ENCODE measurements around the gene SH3BGR.
"Not testable (repeated sequence)": the region's sequence is repeated elsewhere in the genome, so short reads cannot be mapped to it uniquely, and the experiment has no call there.

Gene SH3BGR

GRCh38 chr21:39518055-39518846 lies 66.5 kb downstream of the SH3BGR start:
- DNase-seq: peak; percentile 40

GRCh38 chr21:39518847-39519210 lies 67.1 kb downstream of the SH3BGR start:
- DNase-seq: no peak

DNA sequence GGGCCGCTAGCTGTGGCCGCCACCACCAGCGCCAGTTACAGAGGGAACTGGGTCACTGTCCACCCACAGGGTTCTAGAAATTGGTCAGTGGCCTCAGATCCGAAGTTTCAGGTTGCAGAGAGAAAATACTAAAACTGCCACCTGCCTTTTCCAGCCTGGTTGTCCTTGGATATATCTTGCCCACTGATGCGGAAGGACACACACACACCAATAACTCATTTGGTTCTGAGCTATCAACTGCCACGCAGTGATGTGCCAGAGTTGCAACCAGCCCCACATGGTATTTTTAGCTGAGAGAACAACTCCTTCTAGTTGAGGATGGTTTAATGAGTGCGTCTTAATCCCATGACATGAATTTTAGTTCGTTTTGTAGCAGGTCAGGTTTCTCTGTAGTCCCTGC lies 68.1 kb downstream of the SH3BGR start:
- DNase-seq: no peak

- DNase-seq: no peak
Measured at GRCh38 chr21:39523399-39523798, 71.6 kb downstream of the SH3BGR start.

DNA sequence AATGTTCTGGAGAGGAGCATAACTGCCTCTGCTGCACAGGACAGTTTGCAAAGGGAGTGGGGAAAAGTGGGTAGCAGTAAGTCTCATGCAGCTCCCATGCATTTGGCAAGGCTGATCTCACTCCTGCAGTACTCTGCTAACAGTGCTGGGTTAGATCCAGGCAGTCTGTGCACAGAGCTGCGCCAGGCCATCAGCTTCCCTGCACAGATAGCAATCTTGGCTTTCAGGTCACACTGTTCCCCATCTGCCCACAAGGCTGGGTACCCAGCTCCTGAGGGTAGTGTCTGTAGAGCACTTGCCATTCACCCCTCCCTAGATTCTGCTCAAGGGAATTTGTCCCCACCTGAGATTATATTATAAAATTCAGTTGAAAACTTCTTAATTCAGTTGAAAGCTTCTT lies 72.1 kb downstream of the SH3BGR start:
- DNase-seq: no peak

DNA sequence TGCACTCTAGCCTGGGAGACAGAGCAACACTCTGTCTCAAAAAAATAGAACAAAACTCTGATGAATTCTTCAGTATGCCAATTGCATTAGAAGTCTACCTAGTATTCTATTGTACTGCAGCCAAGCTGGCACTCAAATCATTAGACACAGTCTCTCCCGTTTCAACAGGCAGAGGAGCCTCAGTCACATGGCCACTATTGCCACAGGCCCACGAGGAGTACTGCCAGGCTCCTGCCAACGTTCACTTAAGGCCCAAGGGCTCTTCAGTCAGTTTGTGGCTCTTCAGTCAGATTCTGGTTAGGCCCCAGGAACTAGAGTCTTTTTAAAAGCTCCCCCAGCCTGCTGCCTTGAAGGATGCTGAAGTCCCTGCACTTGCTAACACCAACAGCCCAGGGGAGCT lies 73.4 kb downstream of the SH3BGR start:
- no peak for DNase-seq

DNA sequence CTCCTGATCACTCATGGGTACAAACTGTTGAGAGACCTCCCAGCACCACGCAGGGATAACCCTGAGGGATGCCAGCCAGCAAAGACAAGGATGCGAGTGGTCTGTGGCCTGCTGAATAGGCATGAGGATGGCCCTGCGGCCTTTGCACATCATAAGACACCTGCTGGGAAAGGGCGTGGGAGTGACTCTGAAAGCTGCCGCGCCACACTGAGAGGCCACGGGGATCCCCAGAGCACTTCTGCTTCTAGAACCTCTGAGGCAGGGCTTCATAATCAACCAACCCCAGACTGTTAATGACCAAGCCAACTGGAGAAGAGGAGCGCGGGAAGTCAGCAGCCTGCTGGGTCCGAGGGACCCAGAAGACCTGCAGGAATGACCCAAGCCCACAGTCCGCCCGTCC lies 73.8 kb downstream of the SH3BGR start:
- DNase-seq: no peak

DNA sequence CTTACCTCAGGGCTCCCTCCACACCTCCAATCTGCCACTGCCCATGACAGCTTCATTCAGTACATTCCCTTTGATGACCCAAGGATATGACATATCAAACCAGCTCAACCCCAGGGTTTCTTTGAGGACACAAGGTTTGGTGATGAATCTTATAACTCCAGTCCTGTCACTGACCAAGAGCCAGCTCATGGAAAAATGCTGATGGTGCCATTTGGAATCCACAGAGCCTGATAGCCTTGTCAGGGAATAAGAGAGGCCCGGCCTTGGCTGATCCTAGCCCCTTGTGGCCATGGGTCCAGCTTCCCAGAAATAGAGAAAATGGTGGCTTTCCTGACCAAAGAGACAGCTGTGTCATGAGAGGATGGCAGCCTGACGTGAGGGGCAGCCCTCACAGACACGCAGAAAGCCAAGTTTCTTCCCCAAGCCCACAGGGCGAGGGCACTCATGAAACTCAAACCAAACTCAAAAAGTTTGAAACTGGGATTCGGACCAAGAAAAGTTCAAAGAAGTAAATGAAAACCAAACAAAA lies 75.4 kb downstream of the SH3BGR start:
- no peak for DNase-seq

- DNase-seq: no peak
Measured at GRCh38 chr21:39527664-39528381, 76.1 kb downstream of the SH3BGR start.

DNA sequence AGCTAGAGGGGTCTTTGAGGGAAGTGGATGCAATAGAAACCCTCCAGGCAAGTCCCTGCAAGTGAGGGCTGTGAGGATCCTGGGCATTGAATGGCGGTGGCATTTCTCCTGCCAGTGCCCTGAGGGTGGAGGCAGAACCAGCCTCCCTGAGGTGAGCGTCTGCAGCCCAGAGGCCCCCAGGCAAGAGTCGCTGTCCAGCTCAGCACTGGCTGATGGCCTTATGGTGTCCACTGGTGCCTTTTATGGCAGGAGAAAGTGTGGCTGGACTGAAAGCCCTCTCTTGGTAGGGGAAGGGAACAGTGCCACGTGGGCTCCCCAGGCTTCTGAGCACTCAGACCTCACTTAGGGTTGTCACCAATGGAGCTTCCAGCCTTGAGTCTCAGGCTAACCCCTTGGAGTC lies 77.3 kb downstream of the SH3BGR start:
- DNase-seq: no peak

GRCh38 chr21:39531064-39531463 lies 79.3 kb downstream of the SH3BGR start:
- DNase-seq: no peak

DNA sequence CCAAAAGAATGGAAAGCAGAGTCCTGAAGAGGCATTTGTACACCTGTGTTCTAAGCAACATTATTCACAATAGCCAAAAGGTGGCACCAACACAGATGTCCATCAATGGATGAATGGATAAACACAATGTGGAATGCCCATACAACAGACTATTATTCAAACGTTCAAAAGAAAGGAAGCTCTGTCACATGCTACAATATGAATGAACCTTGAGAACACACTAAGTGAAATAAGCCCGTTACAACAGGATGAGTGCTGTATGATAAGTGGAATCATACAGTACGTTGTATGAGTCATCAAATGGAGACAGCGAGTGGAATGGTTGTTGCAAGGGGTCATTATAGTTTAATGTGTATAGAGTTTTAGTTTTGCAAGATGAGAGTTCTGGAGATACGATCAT lies 80.1 kb downstream of the SH3BGR start:
- no peak for DNase-seq

DNA sequence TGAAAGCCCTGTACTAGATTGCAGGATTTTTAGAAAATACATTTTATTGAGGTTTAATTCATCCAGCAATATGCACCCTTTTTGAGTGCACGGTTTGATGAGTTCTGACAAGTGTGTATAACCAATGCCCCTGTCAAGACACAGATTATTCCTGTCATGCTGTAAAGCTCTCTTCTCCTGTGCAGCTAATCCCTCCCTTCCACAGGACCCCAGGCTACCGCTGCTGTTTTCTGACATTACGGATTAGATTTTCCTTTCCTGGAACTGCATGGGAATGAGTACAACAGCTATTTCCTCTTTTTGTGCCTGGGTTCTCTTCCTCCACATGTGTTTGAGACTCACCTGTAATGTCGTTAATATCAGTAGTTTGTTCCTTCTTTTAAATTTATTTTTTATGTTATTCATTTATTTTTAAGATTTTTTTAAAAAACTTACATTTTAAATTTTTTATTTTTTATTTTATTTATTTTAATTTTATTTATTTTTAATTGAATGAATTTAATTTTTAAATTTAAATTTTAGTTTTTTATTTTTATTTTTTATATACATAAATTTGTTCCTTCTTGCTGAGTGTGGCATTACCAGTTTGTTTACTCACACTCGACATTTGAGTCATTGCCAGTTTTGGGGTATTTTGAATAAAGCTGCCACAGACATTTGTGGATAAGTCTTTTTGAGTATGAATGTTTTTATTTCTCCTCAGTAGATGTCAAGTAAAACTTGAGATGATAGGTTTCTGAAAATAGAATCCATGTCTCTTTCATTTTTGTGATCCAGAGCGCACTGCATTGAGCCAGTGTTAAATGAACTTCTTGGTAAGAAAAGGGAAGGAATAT lies 82.0 kb downstream of the SH3BGR start:
- DNase-seq: no peak

DNA sequence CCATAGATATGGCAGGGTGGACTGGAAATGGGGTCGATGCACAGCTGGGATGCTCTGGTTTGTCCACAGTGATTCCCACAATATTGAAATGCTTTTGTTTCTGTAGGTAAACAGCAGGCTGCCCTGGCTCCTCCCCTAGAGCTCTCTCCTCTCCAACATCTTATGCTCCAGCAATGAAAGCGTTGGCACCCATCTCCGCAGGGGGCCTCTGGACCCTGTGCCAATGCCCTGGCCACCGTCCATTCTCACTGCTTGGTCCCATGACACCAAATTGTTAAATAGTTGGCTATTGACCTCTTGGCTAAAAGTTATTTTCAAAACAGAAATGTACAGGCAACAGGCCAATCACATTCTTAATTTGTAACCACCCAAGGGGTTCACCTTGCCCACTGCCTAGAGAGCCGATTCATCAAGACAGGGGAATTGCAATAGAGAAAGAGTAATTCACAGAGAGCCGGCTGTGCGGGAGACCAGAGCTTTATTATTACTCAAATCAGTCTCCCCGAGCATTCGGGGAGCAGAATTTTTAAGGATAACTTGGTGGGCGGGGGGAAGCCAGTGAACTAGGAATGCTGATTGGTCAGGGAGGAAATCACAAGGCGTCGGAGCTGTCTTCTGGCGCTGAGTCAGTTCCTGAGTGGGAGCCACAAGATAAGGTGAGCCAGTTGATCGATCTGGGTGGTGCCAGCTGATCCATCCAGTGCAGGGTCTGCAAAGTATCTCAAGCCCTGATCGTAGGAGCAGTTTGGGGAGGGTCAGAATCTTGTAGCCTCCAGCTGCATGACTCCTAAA lies 84.1 kb downstream of the SH3BGR start:
- no peak for DNase-seq

- DNase-seq: no peak
Measured at GRCh38 chr21:39536835-39537234, 85.1 kb downstream of the SH3BGR start.

DNA sequence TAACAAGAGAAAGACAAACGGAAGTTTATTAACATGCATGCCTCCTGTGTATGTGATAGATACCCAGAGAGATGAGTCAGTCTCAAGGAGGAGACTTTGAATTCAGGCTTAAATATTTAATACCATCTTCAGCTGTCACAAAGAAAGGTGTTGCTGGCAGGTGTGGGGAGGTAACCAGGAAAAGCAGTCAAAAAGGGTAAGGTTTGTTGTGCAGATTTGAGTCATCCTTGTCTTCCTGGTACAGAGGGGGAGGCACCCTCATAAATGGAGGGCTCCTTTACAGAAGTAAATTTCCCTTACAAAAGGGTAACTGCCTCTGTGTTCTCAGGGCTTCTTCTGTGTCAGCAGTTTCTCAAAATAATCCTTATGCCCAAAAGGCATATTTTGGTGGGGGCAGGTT lies 85.8 kb downstream of the SH3BGR start:
- no peak for DNase-seq

- no peak for DNase-seq
Measured at GRCh38 chr21:39538453-39539042, 86.8 kb downstream of the SH3BGR start.

- not testable (repeated sequence) for DNase-seq
Measured at GRCh38 chr21:39540367-39540766, 88.6 kb downstream of the SH3BGR start.

DNA sequence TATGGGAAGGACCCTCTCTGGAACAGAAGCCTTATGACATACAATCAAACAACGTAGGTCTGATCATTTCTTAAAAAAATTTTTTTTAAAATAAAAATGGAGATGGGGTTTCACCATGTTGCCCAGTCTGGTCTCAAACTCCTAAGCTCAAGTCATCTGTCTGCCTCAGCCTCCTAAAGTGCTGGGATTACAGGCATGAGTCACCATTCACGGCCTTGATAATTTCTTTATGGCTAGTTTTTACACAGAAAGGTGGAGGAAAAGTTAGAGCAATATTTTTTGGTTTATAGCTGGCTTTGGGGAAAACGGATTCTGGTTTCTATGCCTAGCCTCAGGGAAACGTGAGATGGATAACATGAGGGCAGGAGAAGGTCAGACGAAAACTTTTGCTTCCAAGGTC lies 91.0 kb downstream of the SH3BGR start:
- no peak for DNase-seq

DNA sequence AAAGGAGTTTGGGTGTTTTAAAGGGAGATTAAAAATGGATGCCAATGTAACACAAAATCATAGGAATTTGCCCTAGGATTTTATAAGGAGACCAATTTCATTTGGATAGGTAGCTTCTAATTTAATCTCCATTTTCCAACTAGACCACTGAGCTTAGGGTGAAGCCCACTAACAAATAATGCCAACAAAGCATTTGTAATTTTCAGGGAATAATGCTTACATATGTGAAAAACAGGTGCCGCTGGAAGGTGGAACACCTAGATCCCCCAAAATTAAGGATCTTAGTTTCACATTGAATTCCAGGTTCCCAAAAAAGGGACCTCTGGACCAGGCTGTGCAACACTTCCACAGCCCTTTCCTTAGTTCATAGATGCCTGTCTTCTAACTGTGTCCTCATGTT lies 94.8 kb downstream of the SH3BGR start:
- DNase-seq: no peak

GRCh38 chr21:39552856-39553255 lies 101.1 kb downstream of the SH3BGR start:
- no peak for DNase-seq

DNA sequence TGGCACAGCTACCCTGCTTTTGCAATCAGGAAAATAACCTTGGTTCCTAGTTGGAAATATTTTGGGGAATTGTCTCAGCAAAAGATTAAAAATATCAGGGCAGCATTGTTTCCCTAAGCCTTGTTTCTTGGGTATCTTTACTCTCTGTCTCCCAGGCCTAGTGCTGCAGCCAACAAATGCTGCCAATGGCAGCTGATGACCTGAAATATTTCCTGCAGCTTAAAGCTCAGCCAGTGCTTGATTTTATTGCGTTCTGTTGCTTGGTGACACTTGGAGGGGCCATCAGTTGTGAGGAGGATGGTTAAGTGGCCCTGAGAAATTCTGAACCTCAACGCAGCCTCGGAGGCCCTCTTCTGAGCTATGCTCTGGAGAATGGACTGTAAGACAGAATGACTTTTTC lies 101.6 kb downstream of the SH3BGR start:
- no peak for DNase-seq
